RWPE2 (cell line): ENCODE results near the gene RNF123.

Experiments used
- ATAC-seq: fragments of 200-7000 bp; cut with Tn5 transposase; 3 replicates; pipeline ENCODE4 v1.9.1; 2021; ENCODE audit warnings: low read depth
- DNase-seq: peaks from one replicate; pipeline ENCODE4 v3.0.0-alpha.2; 2020; ENCODE audit warnings: low spot score
- H3K27ac ChIP-seq: fragments of 450-650 bp; 2 replicates; pipeline ENCODE4 v1.5.1; 2017; ENCODE audit warnings: mild to moderate bottlenecking; ENCODE audit not compliant: poor library complexity, severe bottlenecking
- H3K27me3 ChIP-seq: fragments of 250-450 bp; sonication (Bioruptor Pico); 2 replicates; pipeline ENCODE4 v1.5.1; 2021; ENCODE audit warnings: mild to moderate bottlenecking, moderate library complexity; ENCODE audit not compliant: insufficient read depth, poor library complexity, severe bottlenecking
- H3K36me3 ChIP-seq: fragments of 250-450 bp; sonication (Bioruptor Pico); 2 replicates; pipeline ENCODE4 v1.5.1; 2020; ENCODE audit warnings: low read depth, mild to moderate bottlenecking, moderate library complexity
- H3K4me1 ChIP-seq: fragments of 250-450 bp; sonication (Bioruptor Pico); 2 replicates; pipeline ENCODE4 v1.5.1; 2021; ENCODE audit warnings: mild to moderate bottlenecking, moderate library complexity; ENCODE audit not compliant: insufficient read depth, poor library complexity, severe bottlenecking
- H3K4me3 ChIP-seq: fragments of 250-450 bp; sonication (Bioruptor Pico); 2 replicates; pipeline ENCODE4 v1.5.1; 2021; ENCODE audit warnings: mild to moderate bottlenecking, moderate library complexity; ENCODE audit not compliant: severe bottlenecking
- H3K9me3 ChIP-seq: fragments of 250-450 bp; sonication (Bioruptor Pico); 2 replicates; pipeline ENCODE4 v1.5.1; 2021; ENCODE audit warnings: mild to moderate bottlenecking, moderate library complexity; ENCODE audit not compliant: severe bottlenecking
- TF ChIP-seq, protein P1 (sequence below): fragments of 450-650 bp; IDR thresholded peaks from one replicate; pipeline ENCODE4 v1.5.1; 2017; ENCODE audit warnings: mild to moderate bottlenecking, moderate library complexity; ENCODE audit not compliant: poor library complexity, severe bottlenecking

The RNF123 gene

DNA sequence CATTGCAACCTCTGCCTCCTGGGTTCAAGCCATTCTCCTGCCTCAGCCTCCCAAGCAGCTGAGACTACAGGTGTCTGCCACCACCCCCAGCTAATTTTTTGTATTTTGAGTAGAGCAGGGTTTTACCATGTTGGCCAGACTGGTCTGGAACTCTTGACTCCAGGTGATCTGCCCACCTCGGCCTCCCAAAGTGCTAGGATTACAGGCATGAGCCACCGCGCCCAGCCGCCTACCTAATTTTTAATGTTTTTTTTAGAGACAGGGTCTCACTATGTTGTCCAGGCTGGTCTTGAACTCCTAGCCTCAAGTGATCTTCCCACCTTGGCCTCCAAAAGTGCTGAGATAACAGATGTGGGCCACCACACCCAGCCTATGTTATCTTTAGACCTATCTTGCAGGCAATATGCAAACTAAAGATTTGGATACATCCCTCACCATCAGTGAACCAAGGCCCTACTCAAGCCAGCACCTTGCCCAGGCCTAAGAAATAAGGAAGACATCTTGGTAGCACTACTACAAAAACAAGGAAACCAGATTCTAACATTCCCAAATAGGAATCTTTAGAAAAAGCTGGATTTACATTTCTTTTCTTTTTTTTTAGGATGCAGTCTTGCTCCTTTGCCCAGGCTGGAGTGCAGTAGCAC, 40.7 kb downstream of the RNF123 start:
- DNase-seq (no peak), ATAC-seq (no peak)
- Histone ChIP-seq H3K4me3 (no peak overlapping the region), H3K4me1 (no peaks in the 10 kb centered on the region), H3K36me3 (peaks cover 49% of the 10 kb centered on the region), H3K27ac (no peak overlapping the region), H3K27me3 (no peaks in the 10 kb centered on the region), H3K9me3 (no peaks in the 10 kb centered on the region)
- TF ChIP-seq, protein P1, sequence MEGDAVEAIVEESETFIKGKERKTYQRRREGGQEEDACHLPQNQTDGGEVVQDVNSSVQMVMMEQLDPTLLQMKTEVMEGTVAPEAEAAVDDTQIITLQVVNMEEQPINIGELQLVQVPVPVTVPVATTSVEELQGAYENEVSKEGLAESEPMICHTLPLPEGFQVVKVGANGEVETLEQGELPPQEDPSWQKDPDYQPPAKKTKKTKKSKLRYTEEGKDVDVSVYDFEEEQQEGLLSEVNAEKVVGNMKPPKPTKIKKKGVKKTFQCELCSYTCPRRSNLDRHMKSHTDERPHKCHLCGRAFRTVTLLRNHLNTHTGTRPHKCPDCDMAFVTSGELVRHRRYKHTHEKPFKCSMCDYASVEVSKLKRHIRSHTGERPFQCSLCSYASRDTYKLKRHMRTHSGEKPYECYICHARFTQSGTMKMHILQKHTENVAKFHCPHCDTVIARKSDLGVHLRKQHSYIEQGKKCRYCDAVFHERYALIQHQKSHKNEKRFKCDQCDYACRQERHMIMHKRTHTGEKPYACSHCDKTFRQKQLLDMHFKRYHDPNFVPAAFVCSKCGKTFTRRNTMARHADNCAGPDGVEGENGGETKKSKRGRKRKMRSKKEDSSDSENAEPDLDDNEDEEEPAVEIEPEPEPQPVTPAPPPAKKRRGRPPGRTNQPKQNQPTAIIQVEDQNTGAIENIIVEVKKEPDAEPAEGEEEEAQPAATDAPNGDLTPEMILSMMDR, result no peak

DNA sequence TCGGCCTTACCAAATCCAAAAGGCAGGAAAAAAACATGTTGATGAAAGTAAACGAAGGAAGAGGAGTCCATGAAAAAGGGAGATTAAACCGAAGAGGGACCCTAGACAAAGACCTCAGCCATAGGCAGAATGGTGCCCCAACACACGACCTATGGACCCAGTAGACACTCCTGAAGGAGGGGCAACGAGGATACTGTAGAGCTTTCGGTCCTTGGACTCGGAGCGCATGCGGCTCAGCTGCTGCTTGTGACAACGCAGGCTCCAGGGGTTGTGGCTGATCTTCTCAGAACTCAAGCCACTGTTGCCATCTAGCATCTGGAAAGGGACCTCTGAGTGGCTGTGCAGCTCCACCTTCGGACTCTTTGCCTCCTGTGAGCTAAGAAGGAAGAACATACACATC, 43.2 kb downstream of the RNF123 start:
- no peaks in the 10 kb centered on the region for H3K9me3 ChIP-seq
- peaks cover 69% of the 10 kb centered on the region for H3K36me3 ChIP-seq
- TF ChIP-seq, protein P1, result no peak
- DNase-seq (no peak), ATAC-seq (no peak)
- no peaks in the 10 kb centered on the region for H3K4me1 ChIP-seq
- no peak overlapping the region for H3K27ac ChIP-seq
- no peak overlapping the region for H3K4me3 ChIP-seq
- H3K27me3 ChIP-seq, result no peaks in the 10 kb centered on the region

DNA sequence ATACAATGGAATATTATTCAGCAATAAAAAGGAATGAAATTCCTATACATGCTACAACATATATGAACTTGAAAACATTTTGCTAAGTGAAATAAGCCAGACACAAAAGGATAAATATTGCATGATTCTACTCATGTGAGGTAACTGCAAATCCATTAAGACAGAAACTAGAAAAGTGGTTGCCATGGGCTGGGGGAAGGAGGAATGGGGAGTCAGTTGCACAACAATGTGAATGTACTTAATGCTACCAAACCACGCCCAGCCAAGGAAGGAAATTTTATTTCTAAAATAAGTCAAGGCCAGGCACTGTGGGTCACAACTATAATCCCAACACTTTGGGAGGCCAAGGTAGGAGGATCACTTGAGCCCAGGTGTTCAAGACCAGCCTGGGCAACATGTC, 44.2 kb downstream of the RNF123 start:
- no peak for ATAC-seq
- no peak for DNase-seq
- peaks cover 71% of the 10 kb centered on the region for H3K36me3 ChIP-seq

DNA sequence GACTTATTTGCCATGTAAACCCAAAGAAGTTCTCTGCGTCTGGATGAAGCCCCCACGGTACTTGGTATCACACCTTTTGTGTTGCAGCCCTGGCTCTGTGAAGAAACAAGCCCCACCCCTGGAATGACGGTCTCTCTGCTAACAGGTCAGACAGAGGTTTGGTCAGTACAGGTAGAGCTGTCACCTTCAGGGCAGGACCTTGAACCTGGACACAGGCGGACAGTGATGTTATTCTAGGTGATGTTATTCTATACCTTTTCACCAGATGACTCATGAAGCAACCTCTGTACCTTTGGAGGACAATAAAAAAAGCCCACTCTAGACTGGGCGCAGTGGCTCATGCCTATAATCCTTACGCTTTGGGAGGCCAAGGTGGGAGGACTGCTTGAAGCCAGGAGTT, 45.4 kb downstream of the RNF123 start:
- no peak overlapping the region for H3K4me3 ChIP-seq
- no peaks in the 10 kb centered on the region for H3K27me3 ChIP-seq
- TF ChIP-seq, protein P1, result no peak
- ATAC-seq (no peak), DNase-seq (no peak)
- H3K9me3 ChIP-seq, result no peaks in the 10 kb centered on the region
- H3K27ac ChIP-seq, result no peak overlapping the region
- peaks cover 68% of the 10 kb centered on the region for H3K36me3 ChIP-seq
- H3K4me1 ChIP-seq, result no peaks in the 10 kb centered on the region

More for the DNA sequence above, 44.2 kb downstream of the RNF123 start:
- H3K4me3 ChIP-seq, result no peak overlapping the region
- H3K9me3 ChIP-seq, result no peaks in the 10 kb centered on the region
- TF ChIP-seq, protein P1, result no peak
- no peaks in the 10 kb centered on the region for H3K4me1 ChIP-seq
- no peaks in the 10 kb centered on the region for H3K27me3 ChIP-seq
- no peak overlapping the region for H3K27ac ChIP-seq

DNA sequence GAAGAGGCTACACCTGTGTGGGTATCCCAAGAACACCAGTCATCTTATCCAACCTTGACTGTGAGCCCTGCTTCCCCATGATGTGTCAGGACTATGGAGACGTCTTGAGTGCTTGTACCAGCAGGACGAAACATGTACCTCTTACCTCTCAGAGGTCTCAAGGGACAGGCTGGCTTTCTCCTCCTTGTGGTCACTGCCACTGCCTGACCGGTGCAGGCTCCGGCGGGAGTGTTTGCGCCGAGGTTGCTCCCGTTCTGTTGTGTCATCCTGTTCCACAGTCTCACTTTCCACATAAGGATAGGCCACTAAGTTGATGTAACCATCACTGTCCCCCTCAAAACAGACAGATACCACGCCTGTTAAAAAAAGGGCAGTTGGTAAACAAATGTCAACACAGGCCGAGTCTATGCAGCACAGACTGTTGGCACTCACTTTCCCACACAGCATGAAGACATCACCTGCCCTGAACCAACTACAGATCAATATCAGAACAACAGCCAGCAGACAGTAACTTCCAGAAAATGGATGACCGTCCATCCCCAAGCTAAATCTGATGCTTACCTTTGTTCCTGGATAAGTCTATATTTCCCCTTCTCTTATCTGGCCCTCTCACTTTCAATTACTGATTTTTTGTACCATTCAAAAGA, 48.8 kb downstream of the RNF123 start:
- Histone ChIP-seq H3K4me1 (no peaks in the 10 kb centered on the region), H3K36me3 (peaks cover 46% of the 10 kb centered on the region), H3K27me3 (no peaks in the 10 kb centered on the region), H3K4me3 (no peak overlapping the region), H3K27ac (no peak overlapping the region), H3K9me3 (no peaks in the 10 kb centered on the region)
- no peak for ATAC-seq
- TF ChIP-seq, protein P1, result no peak
- no peak for DNase-seq
